A172 (cell line): Measurements from ENCODE around the gene POLDIP3. TPM values are rescaled to one million over a fixed set of nuclear protein-coding genes. Genes with fewer than 3 reads are reported as not detected.
"Not testable (repeated sequence)": the region's sequence is repeated elsewhere in the genome, so short reads cannot be mapped to it uniquely, and the experiment has no call there.

Source experiments
- DNase-seq: peaks from one replicate; pipeline ENCODE4 v3.0.0-alpha.2; 2015; ENCODE audit warnings: low spot score
- total RNA-seq: library from RNA; depleted of rRNA; stranded (reverse); fragments of >200 nt; shearing (Covaris generic); gene quantifications from 2 replicates; pipeline ENCODE4 v1.2.3, GENCODE V29; 2014

Gene POLDIP3
- total RNA-seq, 1 experiment from 2014 or later, result 30.6 TPM

DNA sequence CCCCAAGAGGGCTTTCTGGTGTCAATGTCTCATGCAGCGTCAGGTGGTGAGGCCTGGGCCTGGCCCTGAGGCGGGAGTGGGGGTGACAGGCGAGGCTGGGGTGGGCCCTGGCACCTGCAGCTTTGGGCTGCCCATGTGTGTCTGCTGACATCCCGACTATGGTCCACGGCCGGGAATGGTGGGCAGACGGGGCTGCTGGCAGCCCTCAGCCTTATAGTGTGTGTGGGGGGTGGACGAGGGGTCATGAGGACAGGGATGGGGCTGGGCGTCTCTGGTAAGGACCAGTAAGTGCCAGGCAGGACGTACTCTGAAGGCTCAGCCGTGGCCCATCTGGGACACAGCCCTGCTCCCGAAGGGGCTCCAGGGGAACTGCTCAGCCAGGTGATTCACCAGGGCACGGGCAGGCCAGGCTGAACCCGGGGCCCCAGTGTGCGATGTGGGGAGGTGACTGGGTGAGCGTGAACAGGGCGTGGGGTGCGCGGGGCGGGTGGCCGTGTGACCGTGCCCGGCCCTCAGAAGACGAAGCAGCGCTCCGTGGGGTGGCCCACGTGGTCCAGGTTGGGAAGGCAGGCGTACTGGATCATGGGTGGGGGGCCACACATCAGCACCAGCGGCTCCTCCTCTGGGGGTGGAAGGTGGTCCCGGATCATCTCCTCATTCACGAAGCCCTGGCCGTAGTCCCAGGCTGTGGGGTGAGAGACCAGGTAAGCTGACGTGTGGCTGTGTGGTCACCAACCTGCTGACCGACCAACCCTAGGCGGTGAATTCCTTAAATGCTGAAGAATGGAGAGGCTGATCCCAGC is 4.8 kb upstream of the POLDIP3 start:
- DNase-seq, result no peak

DNA sequence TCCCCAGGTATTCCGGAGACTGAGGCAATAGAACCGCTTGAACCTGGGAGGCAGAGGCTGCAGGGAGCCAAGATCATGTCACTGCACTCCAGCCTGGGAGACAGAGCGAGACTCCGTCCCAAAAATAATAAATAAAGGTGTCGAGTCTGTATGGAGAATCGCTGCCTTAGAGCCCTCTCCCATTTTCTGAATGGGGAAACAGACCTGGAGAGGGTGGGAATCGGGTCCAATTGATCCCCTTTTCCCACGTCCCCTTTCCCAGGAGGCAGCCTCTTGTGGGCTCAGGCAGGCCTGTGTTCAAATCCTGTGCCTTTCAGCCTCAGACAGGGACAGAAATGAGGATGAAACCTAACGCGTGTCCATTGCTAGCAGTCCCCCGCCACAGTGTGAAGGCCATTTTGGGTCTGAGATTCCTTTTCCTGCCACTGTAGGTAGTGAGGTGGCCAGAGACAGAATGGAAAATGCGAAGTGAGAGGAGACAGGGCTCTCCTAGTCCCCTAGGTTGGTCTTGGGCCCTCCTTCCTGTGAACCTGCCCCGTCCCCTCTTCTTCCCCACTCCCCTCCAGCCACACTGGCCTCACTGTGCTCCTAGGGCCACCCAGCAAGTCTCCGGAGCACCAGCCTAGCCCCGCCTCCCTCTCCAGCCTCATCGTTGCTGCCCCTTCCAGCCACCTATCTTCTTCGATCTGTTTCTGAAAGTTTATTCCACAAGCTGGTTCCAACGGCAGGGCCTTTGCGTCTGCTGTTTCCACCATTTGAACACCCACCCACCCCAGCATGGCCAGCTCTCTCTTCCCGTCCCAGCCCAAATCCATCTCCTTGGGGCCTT is 2.7 kb upstream of the POLDIP3 start:
- no peak for DNase-seq

DNA sequence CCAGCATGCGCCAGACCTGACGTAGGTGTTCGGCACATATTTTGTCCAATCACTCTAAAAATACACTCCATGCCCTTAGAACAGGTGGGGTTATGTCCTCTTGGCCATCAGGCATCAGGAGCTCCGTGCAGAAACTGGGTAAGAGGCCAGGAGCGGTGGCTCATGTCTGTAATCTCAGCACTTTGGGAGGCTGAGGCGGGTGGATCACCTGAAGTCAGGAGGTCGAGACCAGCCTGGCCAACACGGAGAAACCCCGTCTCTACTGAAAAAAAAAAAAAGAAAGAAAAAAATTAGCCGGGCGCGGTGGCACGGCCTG is 1.1 kb upstream of the POLDIP3 start:
- DNase-seq, result not testable (repeated sequence)

DNA sequence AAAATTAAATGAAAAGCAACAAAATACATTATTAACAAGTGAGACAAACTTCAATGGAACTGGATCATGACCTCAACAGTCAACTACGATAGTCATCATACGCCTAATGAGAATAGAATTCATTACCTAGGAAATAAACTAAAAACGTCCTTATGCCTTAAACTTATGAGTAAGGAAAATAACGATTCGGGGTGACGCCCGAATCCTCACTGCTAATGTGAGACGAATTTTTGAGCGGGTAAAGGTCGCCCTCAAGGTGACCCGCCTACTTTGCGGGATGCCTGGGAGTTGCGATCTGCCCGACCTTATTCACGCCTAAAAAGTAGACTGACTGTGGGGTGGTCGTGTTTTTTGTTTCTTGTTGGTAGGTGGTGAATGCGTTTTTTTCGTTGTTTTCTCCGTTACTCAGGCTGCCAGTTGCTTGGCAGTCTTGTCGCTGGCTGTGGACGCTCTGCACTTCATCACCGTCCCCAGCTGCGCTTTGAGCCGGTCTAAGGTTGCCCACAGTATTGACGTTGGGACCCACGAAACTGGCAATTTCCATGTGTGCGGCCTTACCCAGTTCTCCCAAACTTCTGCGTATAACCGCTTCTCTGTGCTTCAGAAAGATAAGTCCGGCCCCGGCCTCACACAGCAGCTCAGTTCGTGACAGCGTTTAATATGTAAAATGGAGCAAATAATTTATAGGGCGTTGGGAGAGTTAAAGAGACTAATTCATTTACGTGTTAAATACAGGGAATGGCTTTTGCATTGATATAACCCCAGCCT is 593 bp upstream of the POLDIP3 start:
- peak; percentile 94 for DNase-seq

DNA sequence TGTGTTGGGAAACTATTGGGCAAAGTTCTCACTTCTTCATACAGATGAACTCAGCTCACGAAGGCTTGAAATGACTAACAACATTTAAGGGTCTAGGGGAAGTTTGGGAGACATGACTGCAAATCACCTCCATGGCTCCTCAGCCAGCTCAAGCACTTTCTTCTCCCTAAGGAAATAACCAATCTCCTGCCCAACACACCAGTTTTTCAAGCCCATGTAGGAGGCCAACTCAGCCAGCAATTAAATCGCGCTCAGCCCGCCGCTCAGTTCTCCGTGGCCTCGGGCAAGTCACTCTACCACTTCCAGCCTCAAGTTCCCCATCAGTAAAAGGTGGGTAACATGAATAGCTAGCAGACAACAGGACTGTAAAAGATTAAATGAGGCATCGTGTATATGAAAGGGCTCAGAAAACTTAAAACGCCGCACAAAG is 796 bp downstream of the POLDIP3 start:
- DNase-seq, result no peak

DNA sequence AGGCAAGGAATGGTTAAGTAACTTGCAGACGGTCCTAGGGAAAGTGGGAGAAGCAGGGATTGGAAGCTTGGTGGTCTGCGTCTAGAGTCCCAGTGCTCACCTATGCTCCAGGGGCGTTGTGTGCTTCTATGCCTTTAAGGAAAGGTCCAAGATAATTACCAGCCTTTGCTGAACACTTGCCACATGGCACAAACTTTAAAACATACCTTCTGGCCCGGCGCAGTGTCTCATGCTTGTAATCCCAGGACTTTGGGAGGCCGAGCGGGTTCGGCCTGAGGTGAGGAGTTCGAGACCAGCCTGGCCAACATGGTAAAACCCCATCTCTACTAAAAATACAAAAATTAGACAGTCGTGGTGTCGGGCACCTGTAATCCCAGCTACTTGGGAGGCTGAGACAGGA is 2.3 kb downstream of the POLDIP3 start:
- DNase-seq, result no peak

DNA sequence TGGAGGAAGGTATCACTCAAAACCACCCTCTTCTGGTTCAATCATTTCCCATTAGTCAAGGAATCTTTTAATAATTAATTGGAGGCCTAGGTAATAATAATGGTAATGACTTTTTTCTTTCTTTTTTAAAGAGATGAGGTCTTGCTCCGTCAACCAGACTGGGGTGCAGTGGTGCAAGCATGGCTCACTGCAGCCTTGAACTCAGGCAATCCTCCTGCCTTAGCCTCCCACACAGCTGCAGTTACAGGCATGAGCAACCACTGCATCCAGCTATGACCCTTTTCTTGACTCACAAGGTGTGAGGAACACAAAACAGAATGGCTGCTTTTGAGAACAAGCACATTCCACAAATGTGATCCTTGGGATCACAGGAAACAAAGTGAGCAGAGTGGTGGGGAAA is 3.6 kb downstream of the POLDIP3 start:
- DNase-seq, result no peak

DNA sequence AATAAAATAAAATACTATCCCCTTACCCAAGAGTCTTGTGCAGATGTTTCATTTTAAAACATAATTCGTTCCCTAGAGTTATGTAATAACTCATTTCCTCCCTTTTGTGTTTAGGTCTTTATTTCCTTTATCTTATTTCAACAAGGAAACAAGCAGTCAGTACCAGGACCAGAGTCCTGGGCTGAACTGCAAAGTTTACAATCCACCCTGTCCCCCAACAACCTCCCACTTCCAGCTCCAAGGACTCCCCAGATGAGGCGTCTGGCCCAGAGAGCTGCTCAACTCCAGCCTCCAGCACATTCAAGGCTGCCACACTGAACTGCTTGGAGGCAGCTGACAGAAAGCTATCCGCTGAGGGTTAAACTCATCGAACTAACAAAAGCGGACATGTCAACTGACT is 4.5 kb downstream of the POLDIP3 start:
- no peak for DNase-seq

DNA sequence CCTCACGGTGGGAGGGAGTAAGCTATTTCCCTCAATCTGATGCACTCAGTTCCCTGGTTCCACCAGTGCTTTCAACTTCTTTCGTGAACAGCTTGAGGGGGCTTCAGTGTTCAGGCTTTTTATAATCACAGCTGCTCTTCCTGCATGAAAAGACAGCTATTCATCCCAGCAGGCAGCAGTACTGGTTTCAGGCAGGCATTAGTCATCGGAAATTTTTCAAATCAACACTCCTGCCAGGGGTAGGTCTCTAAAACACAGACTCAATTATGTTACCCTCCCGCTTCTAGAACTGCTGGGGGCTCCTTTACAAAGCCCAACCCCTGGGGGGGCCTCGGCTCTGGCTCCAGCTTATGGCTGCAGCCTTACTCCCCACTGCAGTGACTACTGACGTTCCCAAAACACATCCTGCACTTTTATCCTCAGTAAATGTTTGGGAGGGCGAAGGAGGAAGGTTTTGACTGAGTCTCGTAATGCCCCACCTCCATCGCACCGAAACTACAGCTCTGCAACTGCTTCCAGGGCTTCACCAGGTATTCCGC is 5.8 kb downstream of the POLDIP3 start:
- peak; percentile 27 for DNase-seq

DNA sequence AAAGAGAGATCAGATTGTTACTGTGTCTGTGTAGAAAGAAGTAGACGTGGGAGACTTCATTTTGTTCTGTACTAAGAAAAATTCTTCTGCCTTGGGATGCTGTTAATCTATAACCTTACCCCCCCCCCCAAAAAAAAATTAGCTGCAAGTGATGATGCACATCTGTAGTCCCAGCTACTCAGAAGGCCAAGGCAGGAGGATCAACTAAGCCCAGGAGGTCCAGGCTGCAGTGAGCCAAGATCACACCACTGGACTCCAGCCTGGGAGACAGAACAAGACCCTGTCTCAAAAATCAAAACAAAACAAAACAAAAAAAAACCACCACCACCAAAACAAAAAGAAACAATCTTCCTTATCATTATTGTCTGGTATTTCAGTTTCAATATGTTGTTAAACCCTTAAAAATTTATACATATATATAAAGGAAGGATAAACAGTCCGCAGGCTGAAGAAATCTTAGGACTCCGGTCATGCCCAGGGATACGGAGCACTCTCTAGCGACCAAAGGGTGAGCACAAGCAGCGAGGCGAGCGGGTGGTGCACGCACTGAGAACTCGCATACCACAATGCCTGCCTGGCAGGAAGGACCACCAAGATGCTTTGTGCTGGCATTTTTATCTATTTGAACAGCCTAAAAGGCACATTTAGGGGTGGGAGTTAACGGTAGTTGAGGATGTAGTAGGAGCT is 6.4 kb downstream of the POLDIP3 start:
- no peak for DNase-seq

DNA sequence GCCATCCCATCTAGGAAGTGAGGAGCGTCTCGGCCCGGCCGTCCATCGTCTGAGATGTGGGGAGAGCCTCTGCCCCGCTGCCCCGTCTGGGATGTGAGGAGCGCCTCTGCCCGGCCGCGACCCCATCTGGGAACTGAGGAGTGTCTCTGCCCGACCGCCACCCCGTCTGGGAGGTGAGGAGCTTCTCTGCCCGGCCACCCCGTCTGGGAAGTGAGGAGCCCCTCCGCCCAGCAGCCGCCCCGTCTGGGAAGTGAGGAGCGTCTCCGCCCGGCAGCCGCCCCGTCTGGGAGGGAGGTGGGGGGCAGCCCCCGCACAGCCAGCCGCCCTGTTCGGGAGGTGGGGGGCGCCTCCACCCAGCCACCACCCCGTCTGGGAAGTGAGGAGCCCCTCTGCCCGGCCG is 7.0 kb downstream of the POLDIP3 start:
- not testable (repeated sequence) for DNase-seq

DNA sequence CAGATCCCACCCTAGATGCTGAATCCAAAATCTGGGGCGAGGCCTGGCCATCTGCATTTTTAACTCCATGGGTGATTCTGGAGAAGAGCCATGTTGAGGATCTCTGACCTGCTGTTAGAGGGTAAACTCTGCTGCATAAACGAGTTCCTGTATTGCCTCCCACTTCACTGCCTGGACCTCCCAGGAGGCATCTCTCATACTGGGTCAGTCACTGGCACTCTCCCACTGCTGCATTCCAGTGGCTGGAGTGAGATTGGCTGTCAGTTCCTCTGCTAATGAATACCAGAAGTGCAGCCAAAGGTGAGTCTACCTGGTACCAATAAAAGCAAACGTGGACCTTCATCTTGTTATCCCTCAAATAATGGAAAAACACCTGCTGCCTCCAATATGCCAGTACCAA is 10.3 kb downstream of the POLDIP3 start:
- DNase-seq, result no peak

DNA sequence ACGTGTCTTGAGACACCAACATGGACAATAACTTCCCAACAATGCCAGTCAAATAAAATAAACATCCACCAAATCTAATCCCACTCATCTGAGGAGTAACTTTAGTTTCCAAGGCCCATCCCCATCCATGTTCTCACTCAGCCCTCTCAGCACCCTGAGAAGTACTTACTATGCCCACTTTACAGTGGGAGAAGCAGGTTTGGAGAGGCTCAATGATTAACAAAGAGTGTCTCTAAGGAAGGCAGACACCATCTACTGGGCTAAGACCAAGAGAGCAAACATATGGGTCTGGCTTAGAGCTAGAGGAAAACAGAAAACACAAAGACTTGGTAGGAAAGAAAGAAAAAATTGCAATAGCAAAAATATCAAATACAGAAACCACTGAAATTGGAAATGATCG is 11.3 kb downstream of the POLDIP3 start:
- no peak for DNase-seq

DNA sequence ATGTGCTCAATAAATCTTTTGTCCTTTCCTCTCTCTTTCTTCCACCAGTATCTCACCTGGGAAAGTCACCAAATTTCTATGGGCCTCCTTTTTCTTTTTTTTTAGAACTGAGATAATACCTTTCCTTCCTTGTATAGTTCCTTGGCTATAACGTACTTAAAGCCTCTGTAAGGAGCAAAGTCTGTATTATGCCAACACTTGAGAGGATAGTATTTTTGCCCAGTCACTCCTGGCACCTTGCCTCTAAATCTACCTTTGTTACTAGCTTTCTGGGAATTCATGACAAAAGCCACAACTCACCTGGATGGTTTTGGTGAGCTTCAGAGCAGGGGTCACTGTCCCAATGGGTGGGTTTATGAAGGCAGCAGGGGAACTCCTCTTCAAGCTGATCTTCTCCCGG is 12.2 kb downstream of the POLDIP3 start:
- no peak for DNase-seq

DNA sequence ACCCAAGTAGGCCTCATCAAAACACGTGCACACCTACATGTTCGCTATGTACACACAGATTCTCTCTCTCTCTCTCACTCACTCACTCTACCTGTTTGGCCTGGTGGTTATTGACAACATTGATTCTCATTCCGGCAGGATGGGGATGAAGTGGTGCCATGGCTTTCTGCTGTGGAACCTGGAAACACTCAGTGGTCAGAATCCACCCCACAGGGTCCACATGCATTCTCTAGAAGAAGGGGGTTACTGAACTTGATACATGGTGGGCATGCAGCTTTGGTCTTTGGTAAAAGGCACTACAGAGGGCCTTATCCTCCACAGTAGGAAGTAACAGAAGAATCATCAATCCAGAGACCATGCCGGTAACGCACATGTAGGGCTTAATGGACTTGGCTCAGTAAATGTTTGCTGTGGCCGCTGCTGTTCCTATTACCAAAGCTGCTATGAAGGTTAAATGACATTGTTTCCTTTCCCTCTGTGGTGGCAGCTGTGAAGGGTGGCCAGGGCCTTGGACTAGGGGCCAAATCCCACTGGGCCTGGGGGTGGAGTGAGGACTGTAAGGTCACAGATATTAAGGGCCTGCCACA is 12.7 kb downstream of the POLDIP3 start:
- DNase-seq, result no peak

DNA sequence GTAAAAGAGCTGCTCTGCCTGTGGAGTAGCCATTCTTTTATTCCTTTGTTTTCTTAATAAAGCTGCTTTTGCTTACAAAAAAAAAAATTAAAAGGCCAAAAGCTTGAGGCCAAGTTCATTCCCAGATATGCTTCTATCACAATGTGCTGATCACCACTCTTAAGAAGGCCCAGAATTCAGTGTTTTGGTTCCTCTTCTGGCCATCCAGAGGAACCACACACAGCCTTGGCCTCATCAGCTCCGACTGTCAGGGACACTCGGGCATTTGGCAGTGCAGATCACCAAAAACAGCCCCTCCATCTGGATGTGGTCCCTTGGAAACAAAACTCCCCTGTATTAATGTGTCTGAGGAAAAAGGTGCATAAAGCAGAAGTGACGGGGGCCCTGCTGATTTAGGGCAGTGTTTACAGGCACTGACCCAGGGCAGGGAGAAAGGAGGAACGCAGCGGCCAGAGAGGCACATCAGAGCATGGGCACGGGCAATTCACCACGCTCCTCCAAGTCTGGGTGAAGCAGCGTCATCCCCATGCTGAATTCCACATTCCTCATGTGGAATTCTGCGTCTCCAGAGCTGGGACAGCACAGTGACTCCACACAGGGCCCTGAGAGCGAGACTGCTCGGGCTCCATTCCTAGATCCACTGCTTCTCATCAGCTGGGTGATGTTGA is 17.7 kb downstream of the POLDIP3 start:
- DNase-seq, result no peak

DNA sequence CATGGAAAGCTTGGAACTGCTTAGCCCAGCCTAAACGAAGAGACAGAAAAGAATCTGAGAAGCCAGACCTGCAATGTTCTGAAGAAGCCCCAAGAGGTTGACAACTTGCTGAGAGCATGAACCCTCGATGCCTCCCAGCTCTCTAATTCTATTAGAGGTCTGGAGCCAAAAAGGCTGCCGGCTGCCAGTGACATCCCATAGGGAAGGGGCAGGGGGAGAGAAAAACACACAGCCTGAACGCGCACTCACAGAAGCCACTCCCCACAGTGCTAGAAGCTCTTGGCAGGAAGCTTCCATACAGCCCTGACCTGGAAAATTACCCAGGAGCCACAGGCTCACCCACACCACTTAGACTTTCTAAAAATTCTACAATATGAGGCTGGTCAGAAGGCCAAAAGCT is 18.3 kb downstream of the POLDIP3 start:
- no peak for DNase-seq

DNA sequence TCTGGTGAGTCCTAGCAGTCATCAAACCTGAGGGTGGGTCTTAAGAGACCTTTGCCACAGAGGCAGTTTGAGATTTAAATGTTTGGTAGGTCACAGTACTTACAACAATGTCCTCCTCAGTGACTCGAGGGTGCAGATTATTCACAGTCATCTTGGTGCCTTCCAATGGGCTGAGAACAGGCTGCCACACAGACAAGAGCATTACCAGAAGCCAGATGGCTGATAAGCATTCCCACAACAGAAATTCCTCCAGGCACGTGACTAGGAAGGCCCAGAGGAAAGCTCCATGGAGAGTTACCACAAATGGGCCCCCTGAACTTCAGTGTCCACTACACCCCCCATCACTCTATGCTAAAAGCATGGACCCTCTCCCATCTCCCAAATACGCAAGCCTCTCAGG is 19.2 kb downstream of the POLDIP3 start:
- DNase-seq, result no peak

DNA sequence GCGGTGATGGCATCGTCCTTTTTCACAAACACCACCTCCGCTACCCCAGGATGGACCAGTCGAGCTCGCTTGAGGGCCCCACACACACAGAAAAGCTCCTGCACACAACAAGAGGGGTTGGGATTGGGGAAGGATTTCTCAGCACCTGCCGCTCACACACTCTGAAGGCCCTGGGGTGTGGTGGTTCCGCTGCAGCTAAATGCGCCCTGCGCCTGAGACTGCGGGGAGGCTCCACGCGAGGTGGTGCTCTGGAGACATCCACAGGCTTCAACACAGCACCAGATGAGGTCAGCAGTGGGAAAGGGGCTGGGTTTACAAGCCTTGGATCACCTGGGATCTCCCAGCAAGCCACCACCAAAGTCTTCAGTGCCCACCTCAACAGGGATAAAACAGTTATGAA is 22.7 kb downstream of the POLDIP3 start:
- DNase-seq, result no peak

DNA sequence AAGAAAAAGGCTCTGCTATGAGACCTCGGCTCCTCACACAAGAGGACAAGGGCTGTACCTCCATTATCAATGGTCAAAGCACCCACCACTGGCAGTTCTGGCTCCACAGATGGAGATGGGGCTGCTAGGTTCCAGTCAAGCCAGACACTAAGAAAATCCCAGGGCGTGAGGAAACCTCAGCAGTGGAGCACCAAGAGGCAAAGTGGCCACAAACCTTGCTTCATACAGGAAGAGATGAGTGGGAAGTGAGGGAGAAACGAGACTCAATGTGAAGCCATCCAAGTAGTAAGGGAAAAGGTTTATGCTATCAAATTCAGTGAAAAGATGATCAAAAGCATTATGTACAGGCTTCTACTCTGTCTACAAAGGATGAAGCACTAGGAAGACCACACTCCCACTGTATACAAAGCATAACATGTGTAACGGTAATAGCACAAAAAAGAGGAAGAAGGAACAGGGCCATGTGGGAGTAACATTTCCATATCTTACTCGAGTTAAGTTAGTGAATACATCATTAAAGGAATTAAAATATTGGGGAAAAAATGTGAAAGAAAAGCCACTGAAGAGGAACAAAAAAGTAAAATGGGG is 27.0 kb downstream of the POLDIP3 start:
- no peak for DNase-seq
